ENCODE measurements around the gene SAAL1. TPM values are rescaled to one million over a fixed set of nuclear protein-coding genes. Genes with fewer than 3 reads are reported as not detected.

SAAL1 gene
- total and polyA plus RNA-seq, 12 donors: 4.9 to 16.5 (median 7.1) TPM

DNA sequence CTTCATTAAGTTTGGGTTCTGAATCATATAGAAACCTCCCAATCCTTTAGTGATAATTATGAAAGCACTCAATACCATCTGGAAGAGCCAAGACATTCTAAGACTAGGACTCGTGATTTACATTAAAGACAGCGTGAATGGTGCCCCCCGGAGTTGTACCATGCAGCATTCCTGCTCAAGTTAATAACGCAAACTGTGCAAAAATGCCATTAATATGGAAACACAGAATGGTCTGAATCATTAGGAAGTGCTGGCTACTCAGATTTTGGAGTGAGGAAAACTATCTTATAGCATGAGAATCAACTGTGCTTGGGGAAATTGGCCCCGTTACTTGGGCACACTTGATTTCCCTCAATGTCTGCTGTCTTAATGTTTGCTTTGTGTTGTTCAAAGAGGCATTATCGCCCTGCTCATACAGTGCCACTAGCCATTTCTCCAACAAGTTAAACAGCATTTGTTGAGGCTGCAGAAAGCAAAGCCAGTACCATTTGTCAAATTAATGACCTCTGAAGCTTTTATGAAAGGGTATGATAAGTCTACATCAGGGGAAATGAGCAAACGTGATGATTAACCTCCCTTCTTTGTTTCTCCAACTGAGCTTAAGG lies 41.3 kb downstream of the SAAL1 start:
- no peaks in the 10 kb centered on the region for H3K36me3 ChIP-seq

DNA sequence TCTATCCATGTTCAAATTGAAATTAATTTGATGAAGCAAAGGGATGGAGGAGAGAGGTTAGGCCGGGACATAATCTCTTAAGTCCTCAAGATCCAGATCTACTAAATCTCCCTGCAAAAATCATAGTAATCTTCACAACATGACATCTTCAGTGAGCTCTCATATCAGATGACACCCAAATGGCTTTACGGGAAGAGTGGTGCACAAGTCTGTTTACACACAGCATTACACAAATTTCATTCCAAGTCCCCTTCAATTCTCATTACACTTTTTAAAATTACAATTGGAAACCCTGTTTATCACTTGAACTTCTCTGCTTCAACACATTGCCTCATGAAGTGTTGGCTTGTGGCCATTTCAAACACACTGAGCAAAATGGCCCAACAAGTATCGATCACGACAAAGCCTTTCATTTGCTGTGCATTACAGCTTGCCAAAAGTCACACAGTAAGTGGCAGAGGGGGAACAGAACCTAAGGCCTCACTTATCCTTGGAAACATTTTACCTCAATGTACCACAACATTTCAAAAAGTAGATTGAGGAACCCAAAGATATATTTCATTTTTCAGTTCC lies 41.9 kb downstream of the SAAL1 start:
- TF ChIP-seq, protein P1, sequence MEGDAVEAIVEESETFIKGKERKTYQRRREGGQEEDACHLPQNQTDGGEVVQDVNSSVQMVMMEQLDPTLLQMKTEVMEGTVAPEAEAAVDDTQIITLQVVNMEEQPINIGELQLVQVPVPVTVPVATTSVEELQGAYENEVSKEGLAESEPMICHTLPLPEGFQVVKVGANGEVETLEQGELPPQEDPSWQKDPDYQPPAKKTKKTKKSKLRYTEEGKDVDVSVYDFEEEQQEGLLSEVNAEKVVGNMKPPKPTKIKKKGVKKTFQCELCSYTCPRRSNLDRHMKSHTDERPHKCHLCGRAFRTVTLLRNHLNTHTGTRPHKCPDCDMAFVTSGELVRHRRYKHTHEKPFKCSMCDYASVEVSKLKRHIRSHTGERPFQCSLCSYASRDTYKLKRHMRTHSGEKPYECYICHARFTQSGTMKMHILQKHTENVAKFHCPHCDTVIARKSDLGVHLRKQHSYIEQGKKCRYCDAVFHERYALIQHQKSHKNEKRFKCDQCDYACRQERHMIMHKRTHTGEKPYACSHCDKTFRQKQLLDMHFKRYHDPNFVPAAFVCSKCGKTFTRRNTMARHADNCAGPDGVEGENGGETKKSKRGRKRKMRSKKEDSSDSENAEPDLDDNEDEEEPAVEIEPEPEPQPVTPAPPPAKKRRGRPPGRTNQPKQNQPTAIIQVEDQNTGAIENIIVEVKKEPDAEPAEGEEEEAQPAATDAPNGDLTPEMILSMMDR (IDR thresholded peaks at IDR 0.05): no peak
- H3K9me3 ChIP-seq: no peaks in the 10 kb centered on the region
- H3K4me3 ChIP-seq: no peak overlapping the region
- intact Hi-C loops (cut with DNase I): no loop called here
- WGBS, 2 donors: 77 to 78% methylated on average over 4 of the region's 4 CpGs
- ATAC-seq (no peak), DNase-seq (no peak)
- H3K36me3 ChIP-seq: no peaks in the 10 kb centered on the region
- H3K4me1 ChIP-seq: no peaks in the 10 kb centered on the region
- H3K27ac ChIP-seq: no peak overlapping the region
- H3K27me3 ChIP-seq: no peaks in the 10 kb centered on the region

More for the DNA sequence above, 41.3 kb downstream of the SAAL1 start:
- TF ChIP-seq, protein P1 (IDR thresholded peaks at IDR 0.05): no peak
- WGBS, 2 donors: 89% methylated on average over 7 of the region's 7 CpGs
- Histone ChIP-seq H3K4me3 (no peak overlapping the region), H3K9me3 (no peaks in the 10 kb centered on the region), H3K27me3 (no peaks in the 10 kb centered on the region), H3K4me1 (no peaks in the 10 kb centered on the region), H3K27ac (no peak overlapping the region)
- no peak for DNase-seq
- intact Hi-C loops (cut with DNase I): no loop called here
- ATAC-seq: no peak

DNA sequence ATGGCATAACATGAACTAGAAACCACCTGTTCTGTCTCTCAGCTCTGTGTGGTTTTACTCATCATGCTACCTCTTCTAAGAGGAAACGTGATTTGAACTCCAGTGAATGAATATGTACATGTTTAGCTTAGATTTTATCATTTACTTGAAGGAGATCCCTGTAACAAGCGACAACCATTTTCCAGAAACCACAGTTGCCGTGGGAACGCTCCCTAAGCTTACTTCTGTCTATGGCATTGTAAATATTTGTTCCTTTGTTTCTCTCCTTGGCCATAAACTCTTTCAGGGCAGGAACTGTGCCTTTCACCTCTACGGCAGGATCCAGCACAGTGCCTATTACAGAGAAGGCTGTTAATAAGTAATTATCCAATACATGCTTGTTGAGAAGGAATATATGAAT lies 42.8 kb downstream of the SAAL1 start:
- Histone ChIP-seq H3K4me1 (no peaks in the 10 kb centered on the region), H3K36me3 (no peaks in the 10 kb centered on the region), H3K9me3 (no peaks in the 10 kb centered on the region), H3K27me3 (no peaks in the 10 kb centered on the region), H3K4me3 (no peak overlapping the region), H3K27ac (no peak overlapping the region)
- no peak for DNase-seq
- ATAC-seq: no peak
- intact Hi-C loops (cut with DNase I): no loop called here
- 79 to 87% methylated on average over 5 of the region's 5 CpGs for WGBS, 2 donors
- TF ChIP-seq, protein P1 (IDR thresholded peaks at IDR 0.05): no peak

DNA sequence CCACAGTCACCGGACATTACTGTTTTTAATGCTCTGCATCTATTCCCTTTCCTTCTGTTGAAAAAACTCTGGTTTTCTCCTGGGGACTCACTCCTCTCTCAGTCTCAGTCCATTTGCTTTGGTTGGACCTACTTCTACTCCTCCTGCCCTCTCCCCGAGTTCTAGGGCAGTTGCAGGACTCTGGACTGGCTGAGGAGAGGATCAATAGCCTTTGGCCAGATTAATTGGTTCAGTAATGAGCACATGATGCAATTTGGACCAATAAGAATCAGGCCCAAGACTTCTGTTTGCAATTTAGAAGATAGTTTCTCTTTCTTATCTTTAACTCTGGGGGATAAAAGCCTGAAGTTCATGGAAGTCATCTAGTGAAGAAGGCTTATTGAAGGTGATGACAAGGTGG lies 44.5 kb downstream of the SAAL1 start:
- H3K4me1 ChIP-seq: no peaks in the 10 kb centered on the region
- TF ChIP-seq, protein P1 (IDR thresholded peaks at IDR 0.05): no peak
- DNase-seq (no peak), ATAC-seq (no peak)
- H3K27me3 ChIP-seq: no peaks in the 10 kb centered on the region
- no peak overlapping the region for H3K27ac ChIP-seq
- 65 to 77% methylated on average over 2 of the region's 2 CpGs for WGBS, 2 donors
- H3K4me3 ChIP-seq: no peak overlapping the region
- H3K36me3 ChIP-seq: no peaks in the 10 kb centered on the region
- intact Hi-C loops (cut with DNase I): no loop called here
- no peaks in the 10 kb centered on the region for H3K9me3 ChIP-seq
